Lung (tissue), 12 donors: ENCODE results near the gene CRYBG1. TPM values are rescaled to one million over a fixed set of nuclear protein-coding genes. Genes with fewer than 3 reads are reported as not detected.

Experiments used
- ATAC-seq: fragments of 200-7000 bp; cut with Tn5 transposase; one replicate; pipeline ENCODE4 v1.9.1; 2020; ENCODE audit warnings: moderate number of reproducible peaks; ENCODE audit not compliant: insufficient read depth, low FRiP score
- DNase-seq, 3 donors: peaks; one replicate each; pipeline ENCODE4 v3.0.0-alpha.2; 2013 to 2017
- H3K27ac ChIP-seq, 2 donors: one replicate each; pipeline ENCODE4 v1.5.1; 2013; ENCODE audit warnings: mild to moderate bottlenecking in 2 of 2, moderate library complexity in 2 of 2, control low read depth in 1 of 2, inconsistent platforms in 1 of 2, low read depth in 1 of 2, low read length in 1 of 2
- H3K27me3 ChIP-seq, 3 donors: one replicate each; pipeline ENCODE4 v1.5.1; 2013; ENCODE audit warnings: low read length in 2 of 3; ENCODE audit not compliant: control insufficient read depth in 3 of 3, insufficient read depth in 3 of 3
- H3K36me3 ChIP-seq, 4 donors: one replicate each; pipeline ENCODE4 v1.5.1; 2013; ENCODE audit warnings: low read length in 4 of 4, mild to moderate bottlenecking in 1 of 4, moderate library complexity in 1 of 4; ENCODE audit not compliant: control insufficient read depth in 4 of 4, insufficient read depth in 4 of 4
- H3K4me1 ChIP-seq, 5 donors: one replicate each; pipeline ENCODE4 v1.5.1; 2013; ENCODE audit warnings: low read length in 5 of 5, mild to moderate bottlenecking in 2 of 5, moderate library complexity in 1 of 5; ENCODE audit not compliant: control insufficient read depth in 5 of 5, insufficient read depth in 5 of 5
- H3K4me3 ChIP-seq: one replicate; pipeline ENCODE4 v1.5.1; 2013; ENCODE audit warnings: mild to moderate bottlenecking, control low read depth, moderate library complexity
- H3K9ac ChIP-seq, 2 donors: one replicate each; pipeline ENCODE4 v1.5.1; 2013; ENCODE audit warnings: low read length in 2 of 2, control low read depth in 1 of 2; ENCODE audit not compliant: insufficient read depth in 1 of 2
- H3K9me3 ChIP-seq, 4 donors: one replicate each; pipeline ENCODE4 v1.5.1; 2013; ENCODE audit warnings: low read length in 3 of 4, mild to moderate bottlenecking in 1 of 4, moderate library complexity in 1 of 4; ENCODE audit not compliant: control insufficient read depth in 4 of 4, insufficient read depth in 3 of 4
- CTCF ChIP-seq: IDR thresholded peaks from 2 replicates; pipeline ENCODE4 v1.5.1; 2012; ENCODE audit warnings: mild to moderate bottlenecking; ENCODE audit errors: control extremely low read depth, extremely low read depth
- WGBS, 2 donors: extraction: QIAGEN DNeasy Blood & Tissue Kit; methylation state at CpG; one replicate each; pipeline ENCODE4 v1.1.7; 2013; 5-methylcytosine and 5-hydroxymethylcytosine counted together
- polyA plus RNA-seq, 2 donors: library from polyadenylated mRNA; stranded (reverse); fragments of 200-250 nt; gene quantifications; one replicate each; pipeline ENCODE4 v1.2.1, GENCODE V29; 2013
- total RNA-seq, 2 donors: library from RNA; depleted of rRNA in 1 of 2; stranded (reverse); fragments of >200 nt in 1 of 2; gene quantifications; one replicate each; pipeline ENCODE4 v1.2.1, GENCODE V29; 2014 to 2021
- donor health status: control.
- donor health status: control.
- donor health status: Bipolar disorder and iron deficiency.
- donor health status: healthy.
- donor health status: DM: yes; HTN: yes; CAD: no.

CRYBG1 gene
- total and polyA plus RNA-seq, 4 donors = 5.7 to 28.0 (median 12.6) TPM

- H3K9me3 ChIP-seq = no peaks in the 10 kb centered on the region
- H3K27me3 ChIP-seq = peaks cover 0 to 8% (median 7%) of the 10 kb centered on the region in 3 donors
- DNase-seq = no peak
- no peak for ATAC-seq
- no peak overlapping the region for H3K4me3 ChIP-seq
- no peak overlapping the region for H3K27ac ChIP-seq
- no peaks in the 10 kb centered on the region for H3K4me1 ChIP-seq
- H3K9ac ChIP-seq = no peak overlapping the region
- H3K36me3 ChIP-seq = no peaks in the 10 kb centered on the region
- TF ChIP-seq CTCF = no peak
- 81 to 87% methylated on average over 7 of the region's 7 CpGs for WGBS, 2 donors
These were observed 97.8 kb downstream of the CRYBG1 start for GRCh38 chr6:106458021-106458986.

GRCh38 chr6:106460481-106460880 is 100.0 kb downstream of the CRYBG1 start:
- no peak overlapping the region for H3K27ac ChIP-seq
- DNase-seq (no peak), ATAC-seq (no peak)
- H3K9ac ChIP-seq = no peak overlapping the region
- H3K4me3 ChIP-seq = no peak overlapping the region
- no peaks in the 10 kb centered on the region for H3K36me3 ChIP-seq
- H3K9me3 ChIP-seq = no peaks in the 10 kb centered on the region
- TF ChIP-seq CTCF = no peak
- peaks cover 0 to 6% (median 0%) of the 10 kb centered on the region in 3 donors for H3K27me3 ChIP-seq
- no peaks in the 10 kb centered on the region for H3K4me1 ChIP-seq
- WGBS, 2 donors = 22 to 57% methylated on average over 2 of the region's 2 CpGs

GRCh38 chr6:106461084-106461483 is 100.6 kb downstream of the CRYBG1 start:
- H3K27ac ChIP-seq = no peak overlapping the region
- no peak for ATAC-seq
- H3K4me1 ChIP-seq = no peaks in the 10 kb centered on the region
- peaks cover 0 to 4% (median 0%) of the 10 kb centered on the region in 3 donors for H3K27me3 ChIP-seq
- no peak for TF ChIP-seq CTCF
- H3K36me3 ChIP-seq = no peaks in the 10 kb centered on the region
- H3K4me3 ChIP-seq = no peak overlapping the region
- no peak for DNase-seq
- H3K9me3 ChIP-seq = no peaks in the 10 kb centered on the region
- H3K9ac ChIP-seq = no peak overlapping the region
